Upper lobe of right lung (tissue), 1 donor: ENCODE measurements around the gene S100A4. TPM values are rescaled to one million over a fixed set of nuclear protein-coding genes. Genes with fewer than 3 reads are reported as not detected.

Experiments
- ATAC-seq: fragments of 200-7000 bp; cut with Tn5 transposase; one replicate; pipeline ENCODE4 v1.9.1; 2020; ENCODE audit warnings: mild to moderate bottlenecking, moderate library complexity
- DNase-seq: peaks from one replicate; pipeline ENCODE4 v3.0.0-alpha.2; 2020
- H3K27ac ChIP-seq: fragments of 200-600 bp; one replicate; pipeline ENCODE4 v1.8.0; 2022
- H3K27me3 ChIP-seq: fragments of 200-600 bp; one replicate; pipeline ENCODE4 v1.8.0; 2022; ENCODE audit warnings: mild to moderate bottlenecking
- H3K36me3 ChIP-seq: fragments of 200-600 bp; one replicate; pipeline ENCODE4 v1.8.0; 2022
- H3K4me1 ChIP-seq: fragments of 200-600 bp; one replicate; pipeline ENCODE4 v1.8.0; 2022
- H3K4me3 ChIP-seq: fragments of 200-600 bp; one replicate; pipeline ENCODE4 v1.8.0; 2022; ENCODE audit warnings: mild to moderate bottlenecking
- H3K9me3 ChIP-seq: fragments of 200-600 bp; one replicate; pipeline ENCODE4 v1.8.0; 2022
- CTCF ChIP-seq: fragments of 200-600 bp; IDR thresholded peaks from one replicate; pipeline ENCODE4 v1.8.0; 2022; ENCODE audit warnings: antibody characterized with exemption
- intact Hi-C: fragments of 100-400 bp; cut with DNase I; formaldehyde crosslinking; loops from one replicate; pipeline ENCODE4 v1.11.0; 2022
- total RNA-seq: library from RNA; stranded (reverse); fragmentation: NEBNext Ultra II Directional; extraction: Animal tissue kit (Norgen Biotek cat#: 25700); gene quantifications from one replicate; pipeline ENCODE4 v1.2.1, GENCODE V29; 2021
- donor health status: DM: no; HTN: yes; CAD: no; lungs with severe emphysema.

Gene S100A4
- total RNA-seq, 1 donor from 2014 or later = 377 TPM

DNA sequence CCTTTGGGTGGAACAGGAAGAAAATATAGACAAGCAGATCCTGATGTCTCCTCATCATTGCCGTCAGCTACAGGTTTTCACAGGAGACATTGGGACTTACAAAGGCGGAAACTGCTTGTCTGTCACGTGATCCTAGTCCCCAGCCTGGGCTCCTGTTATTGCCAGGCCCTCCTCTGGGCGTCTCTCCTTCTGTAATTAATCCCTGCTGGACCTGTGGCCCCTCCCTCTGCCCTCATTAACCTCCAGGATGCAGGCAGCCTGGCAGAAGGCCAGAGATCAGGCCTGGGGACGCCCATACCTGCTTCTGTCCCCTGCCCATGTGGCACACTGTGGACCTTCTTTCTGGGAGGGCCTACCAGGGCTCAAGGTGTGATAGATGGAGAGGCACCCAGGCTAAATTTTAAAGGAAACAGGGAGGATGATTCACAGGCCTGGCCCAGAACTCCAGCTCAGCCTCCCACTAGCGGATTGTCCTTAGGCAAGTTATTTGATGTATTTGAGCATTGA is 7.2 kb downstream of the S100A4 start:
- no peak overlapping the region for H3K4me3 ChIP-seq
- peaks cover 10% of the 10 kb centered on the region for H3K36me3 ChIP-seq
- no peaks in the 10 kb centered on the region for H3K27me3 ChIP-seq
- no peak overlapping the region for H3K27ac ChIP-seq
- no peaks in the 10 kb centered on the region for H3K9me3 ChIP-seq
- ATAC-seq (no peak), DNase-seq (peak; percentile 47)
- intact Hi-C loops = no loop called here
- no peak for TF ChIP-seq CTCF
- H3K4me1 ChIP-seq = peaks cover 35% of the 10 kb centered on the region

DNA sequence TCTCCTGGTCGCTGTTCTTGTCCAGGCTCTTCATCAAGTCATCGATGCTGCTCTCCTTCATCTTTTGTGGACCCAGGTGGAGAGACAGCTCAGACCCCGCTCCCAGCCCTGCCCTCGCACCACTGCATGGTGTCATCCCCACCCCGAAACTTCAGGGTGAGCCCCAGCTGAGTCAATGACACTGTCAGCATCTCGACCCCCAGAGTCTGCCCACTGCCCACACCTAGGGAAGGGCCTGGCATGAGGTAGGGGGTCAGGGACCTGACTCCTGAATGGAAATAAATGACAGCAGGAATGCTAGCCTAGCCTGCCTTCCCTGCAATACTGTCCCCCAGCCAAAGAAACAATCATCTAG is 8.3 kb downstream of the S100A4 start:
- intact Hi-C loops = no loop called here
- no peaks in the 10 kb centered on the region for H3K9me3 ChIP-seq
- TF ChIP-seq CTCF = no peak
- H3K36me3 ChIP-seq = peaks cover 10% of the 10 kb centered on the region
- peak; percentile 63 for DNase-seq
- no peaks in the 10 kb centered on the region for H3K27me3 ChIP-seq
- H3K4me1 ChIP-seq = peaks cover 43% of the 10 kb centered on the region
- no peak for ATAC-seq
- H3K27ac ChIP-seq = peak overlapping the region; percentile 99
- H3K4me3 ChIP-seq = no peak overlapping the region

DNA sequence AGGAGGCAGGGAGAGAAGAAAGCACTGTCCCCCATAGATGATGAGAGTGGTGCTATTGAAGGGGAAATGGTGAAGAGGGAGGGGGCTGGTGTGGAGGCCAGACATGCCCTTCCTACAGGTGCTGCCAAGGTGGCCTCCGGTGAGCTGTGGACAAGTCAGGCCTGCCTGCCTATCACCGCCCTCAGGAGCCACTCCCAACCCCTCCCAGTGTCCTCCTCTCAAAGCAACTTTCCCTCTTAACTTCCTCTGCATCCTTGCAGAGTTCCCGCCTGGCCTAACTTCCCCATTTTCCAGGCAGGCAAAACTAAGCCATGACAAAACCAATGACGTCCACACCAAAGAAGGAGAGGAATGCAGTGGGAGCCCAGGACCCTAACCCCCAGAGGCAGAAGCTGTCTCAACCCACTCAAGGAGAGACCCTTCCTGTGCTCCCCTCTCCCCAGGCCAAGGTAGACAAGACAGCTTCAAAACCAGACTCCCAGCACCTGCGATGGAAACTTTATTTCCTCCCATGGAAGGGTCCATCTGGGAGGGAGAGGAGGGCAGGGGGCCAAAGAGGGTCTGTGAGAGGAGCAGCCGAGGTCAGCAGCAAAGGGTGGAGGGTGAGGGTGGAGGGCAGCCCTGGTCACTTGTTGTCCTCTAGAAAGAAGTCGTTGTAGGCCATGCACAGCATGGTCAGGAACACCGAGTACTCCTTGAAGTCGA is 8.8 kb downstream of the S100A4 start:
- peak; percentile 31 for ATAC-seq
- no peaks in the 10 kb centered on the region for H3K27me3 ChIP-seq

DNA sequence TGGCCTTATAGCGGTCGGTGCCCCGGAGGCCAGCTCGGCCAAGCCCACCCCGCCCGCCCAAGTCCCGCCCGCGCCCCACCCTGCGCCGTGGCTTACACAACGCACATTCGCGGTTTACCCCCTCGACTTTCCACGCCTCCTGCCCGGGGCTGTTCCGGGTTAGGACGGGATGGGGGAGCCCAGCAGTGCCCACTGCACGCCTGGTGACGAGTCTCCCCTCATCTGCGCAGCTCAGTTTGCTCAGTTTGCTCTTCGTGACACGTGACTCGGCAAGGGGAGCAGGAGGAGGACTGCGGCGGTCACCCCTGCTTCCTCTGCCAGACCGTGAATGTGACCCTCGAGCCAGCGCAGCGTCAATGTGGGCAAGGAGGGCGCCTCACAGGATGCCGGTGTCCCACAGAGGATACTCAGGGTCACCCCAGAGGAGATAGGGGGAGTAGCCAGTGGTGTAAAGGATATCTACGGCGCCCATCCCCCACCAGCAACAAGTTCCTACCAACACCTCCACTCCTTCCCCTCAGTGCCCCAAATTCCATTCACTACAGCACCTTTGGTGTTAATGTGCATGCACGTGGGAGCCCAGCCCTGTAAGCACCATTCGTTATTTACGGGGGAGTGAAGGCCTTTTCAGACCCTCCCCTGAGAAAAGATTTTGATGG is 9.5 kb downstream of the S100A4 start:
- Histone ChIP-seq H3K9me3 (no peaks in the 10 kb centered on the region), H3K27me3 (no peaks in the 10 kb centered on the region), H3K4me1 (peaks cover 40% of the 10 kb centered on the region), H3K27ac (peak overlapping the region; percentile 99), H3K4me3 (peak overlapping the region; percentile 87), H3K36me3 (peaks cover 10% of the 10 kb centered on the region)
- intact Hi-C loops = no loop called here
- ATAC-seq (peak; percentile 85), DNase-seq (peak; percentile 97)
- TF ChIP-seq CTCF = no peak

More for the DNA sequence above, 8.8 kb downstream of the S100A4 start:
- peak; percentile 81 for DNase-seq
- no peak for TF ChIP-seq CTCF
- intact Hi-C loops = no loop called here
- H3K4me1 ChIP-seq = peaks cover 43% of the 10 kb centered on the region
- H3K9me3 ChIP-seq = no peaks in the 10 kb centered on the region
- H3K27ac ChIP-seq = peak overlapping the region; percentile 99
- peaks cover 10% of the 10 kb centered on the region for H3K36me3 ChIP-seq
- peak overlapping the region; percentile 87 for H3K4me3 ChIP-seq

GRCh38 chr1:153535242-153536011 is 10.2 kb downstream of the S100A4 start, which contains the start of gene S100A6:
Gene S100A6, minus strand, starts transcription at chr1:153535991. Its CDS starts 652 bp downstream, at chr1:153535339.
- DNase-seq (peak; percentile 88), ATAC-seq (peak; percentile 72)
- peak within 1 kb of the TSS; percentile 99 for H3K27ac ChIP-seq
- peak within 1 kb of the TSS; percentile 87 for H3K4me3 ChIP-seq
- intact Hi-C loops = no loop called here
- H3K4me1 ChIP-seq = peaks cover 40% of the 10 kb centered on the region
- H3K36me3 ChIP-seq = peaks cover 10% of the 10 kb centered on the region
- no peak for TF ChIP-seq CTCF
- no peaks in the 10 kb centered on the region for H3K9me3 ChIP-seq
- no peaks in the 10 kb centered on the region for H3K27me3 ChIP-seq
